ENCODE results near the gene PRND. TPM values are rescaled to one million over a fixed set of nuclear protein-coding genes. Genes with fewer than 3 reads are reported as not detected.

PRND gene
- total RNA-seq, 1 experiment from 2014 or later = 0.04 TPM

- no peak overlapping the region for H3T11ph ChIP-seq (ENCODE audit: low read length)
- H2BK120ac ChIP-seq (ENCODE audit: low read depth, low read length, poor library complexity, severe bottlenecking) = no peak overlapping the region
- no peaks in the 10 kb centered on the region for H3K27me3 ChIP-seq (ENCODE audit: insufficient read depth, low read length)
- no peak overlapping the region for H4K8ac ChIP-seq (replicated peaks; ENCODE audit: insufficient read length, low read depth, low read length)
- no peaks in the 10 kb centered on the region for H4K20me1 ChIP-seq (ENCODE audit: control insufficient read depth, insufficient read depth, insufficient read length)
- H3K56ac ChIP-seq (ENCODE audit: insufficient read length, low read depth, low read length) = no peak overlapping the region
- H2AFZ ChIP-seq (ENCODE audit: low read length) = no peak overlapping the region
- no peaks in the 10 kb centered on the region for H3K4me1 ChIP-seq (ENCODE audit: insufficient read depth, low read length)
- H3K4me1 Mint-ChIP-seq = peaks cover 3 to 4% of the 10 kb centered on the region in 2 experiments
- peaks cover 8% of the 10 kb centered on the region for H3K27me3 Mint-ChIP-seq (ENCODE audit: low read depth)
- H3K23ac ChIP-seq (ENCODE audit: insufficient read length, low read depth, low read length) = no peak overlapping the region
- no peaks in the 10 kb centered on the region for H3K9me3 Mint-ChIP-seq
- no peak overlapping the region for H3K27ac ChIP-seq (ENCODE audit: insufficient read length, low read depth, low read length)
- H2BK15ac ChIP-seq (ENCODE audit: low read depth, low read length) = no peak overlapping the region
- no peak overlapping the region for H3K18ac ChIP-seq (ENCODE audit: insufficient read length, low read depth, low read length)
- no peaks in the 10 kb centered on the region for H3K23me2 ChIP-seq (ENCODE audit: insufficient read length, low read depth, low read length, poor library complexity, severe bottlenecking)
- no CpG with 5 or more reads among the region's 3 CpGs for WGBS (ENCODE audit: extremely low coverage, insufficient read length, low lambda C conversion rate)
- H3K36me3 Mint-ChIP-seq (ENCODE audit: insufficient read depth in 1 of 3, low read depth in 3 of 3) = no peaks in the 10 kb centered on the region
- H3K79me2 ChIP-seq (ENCODE audit: insufficient read depth, low read length) = no peaks in the 10 kb centered on the region
- H3K4me3 Mint-ChIP-seq = no peak overlapping the region
- no peak overlapping the region for H2AK5ac ChIP-seq (ENCODE audit: insufficient read length, low read length)
- no peak for TF ChIP-seq CTCF (conservative IDR thresholded peaks at IDR 0.05)
- no peak overlapping the region for H2BK12ac ChIP-seq (ENCODE audit: insufficient read length, low read depth, low read length)
- no peak overlapping the region for H3K4ac ChIP-seq (ENCODE audit: low read depth, low read length)
- no peak overlapping the region for H4K5ac ChIP-seq (ENCODE audit: insufficient read length, low read depth, low read length)
- H3K14ac ChIP-seq (ENCODE audit: insufficient read depth, low read length) = no peak overlapping the region
- no peak overlapping the region for H2BK5ac ChIP-seq (ENCODE audit: insufficient read length, low read length)
- H3K9ac ChIP-seq (ENCODE audit: extremely low read depth, insufficient read length, low read length) = no peak overlapping the region
- H3K27ac Mint-ChIP-seq = no peak overlapping the region
- no peak overlapping the region for H4K91ac ChIP-seq (ENCODE audit: insufficient read length, low read depth, low read length)
- H3K79me1 ChIP-seq (ENCODE audit: insufficient read depth, low read depth, low read length, poor library complexity, severe bottlenecking) = no peaks in the 10 kb centered on the region
- DNase-seq = no peak
- no peak overlapping the region for H3K4me2 ChIP-seq (ENCODE audit: insufficient read depth, insufficient read length, low read length)
- H3K9me3 ChIP-seq (ENCODE audit: control insufficient read depth, low read depth, low read length) = no peaks in the 10 kb centered on the region
- H2BK20ac ChIP-seq (ENCODE audit: low read depth, low read length, poor library complexity, severe bottlenecking) = no peak overlapping the region
Observed at GRCh38 chr20:4736875-4737274, 15.2 kb downstream of the PRND start.
